HAP-1 (cell line): ENCODE data around the gene MYH10.
A peak's percentile ranks its signal among the peaks of the same experiment; 100 is the strongest.

Source experiments
- DNase-seq, 2 experiments: peaks; one replicate each; pipeline ENCODE4 v3.0.0-alpha.2; 2016 to 2020; ENCODE audit warnings: low spot score in 2 of 2
- H3K27me3 ChIP-seq: fragments of 250-450 bp; sonication (Bioruptor Pico); 2 replicates; pipeline ENCODE4 v1.5.1; 2020; ENCODE audit warnings: low read depth, mild to moderate bottlenecking, moderate library complexity
- H3K36me3 ChIP-seq: fragments of 250-450 bp; sonication (Bioruptor Pico); replicated peaks from 2 replicates; pipeline ENCODE4 v1.5.1; 2020; ENCODE audit warnings: mild to moderate bottlenecking
- H3K4me1 ChIP-seq: fragments of 250-450 bp; sonication (Bioruptor Pico); 2 replicates; pipeline ENCODE4 v1.5.1; 2020; ENCODE audit warnings: mild to moderate bottlenecking
- H3K4me3 ChIP-seq: fragments of 250-450 bp; sonication (Bioruptor Pico); 2 replicates; pipeline ENCODE4 v1.5.1; 2020; ENCODE audit warnings: mild to moderate bottlenecking, moderate library complexity
- H3K9me3 ChIP-seq: fragments of 250-450 bp; sonication (Bioruptor Pico); 2 replicates; pipeline ENCODE4 v1.5.1; 2020; ENCODE audit warnings: mild to moderate bottlenecking, moderate library complexity
- in situ Hi-C: fragments of 300-500 bp; cut with MboI; formaldehyde crosslinking; loops from 3 replicates; pipeline ENCODE4 v1.14.3; 2020; ENCODE audit warnings: low sequenced_read_pairs, inconsistent platforms, mixed read lengths

MYH10 gene

GRCh38 chr17:8630227-8630801 is at the start of gene MYH10:
Gene MYH10, minus strand, starts transcription at chr17:8630725. Its CDS starts 7,479 bp downstream, at chr17:8623246.
- DNase-seq, result peak in 1 of 2 experiments; percentile 16
- Histone ChIP-seq H3K4me3 (peak within 1 kb of the TSS; percentile 98), H3K9me3 (no peaks in the 10 kb centered on the region), H3K4me1 (peaks cover 12% of the 10 kb centered on the region), H3K27me3 (no peaks in the 10 kb centered on the region), H3K36me3 (no peaks in the 10 kb centered on the region)
- in situ Hi-C loops, result no loop called here

DNA sequence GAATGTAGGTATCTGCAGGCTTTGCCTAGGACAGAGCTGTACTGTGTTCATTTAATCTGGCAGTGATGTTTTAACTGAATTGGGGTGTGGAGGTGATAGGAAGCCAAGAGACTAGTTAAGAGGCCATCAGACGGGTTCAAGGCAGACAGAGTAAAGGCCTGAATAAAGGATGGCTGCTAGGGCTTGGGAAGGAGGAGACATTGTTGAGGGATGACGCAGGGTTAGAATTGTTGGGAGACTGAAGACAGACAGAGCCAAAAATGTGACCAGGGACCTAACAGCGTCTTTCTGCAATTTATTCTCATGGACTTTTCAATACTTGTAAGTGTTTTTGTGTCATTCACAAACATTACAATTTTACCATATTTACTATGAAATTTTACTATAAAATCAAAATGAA is 48.6 kb upstream of the MYH10 start:
- no peaks in the 10 kb centered on the region for H3K27me3 ChIP-seq
- no peak for DNase-seq
- no peaks in the 10 kb centered on the region for H3K36me3 ChIP-seq
- no peaks in the 10 kb centered on the region for H3K4me1 ChIP-seq
- no peaks in the 10 kb centered on the region for H3K9me3 ChIP-seq
- H3K4me3 ChIP-seq, result no peak overlapping the region
- in situ Hi-C loops, result no loop called here

DNA sequence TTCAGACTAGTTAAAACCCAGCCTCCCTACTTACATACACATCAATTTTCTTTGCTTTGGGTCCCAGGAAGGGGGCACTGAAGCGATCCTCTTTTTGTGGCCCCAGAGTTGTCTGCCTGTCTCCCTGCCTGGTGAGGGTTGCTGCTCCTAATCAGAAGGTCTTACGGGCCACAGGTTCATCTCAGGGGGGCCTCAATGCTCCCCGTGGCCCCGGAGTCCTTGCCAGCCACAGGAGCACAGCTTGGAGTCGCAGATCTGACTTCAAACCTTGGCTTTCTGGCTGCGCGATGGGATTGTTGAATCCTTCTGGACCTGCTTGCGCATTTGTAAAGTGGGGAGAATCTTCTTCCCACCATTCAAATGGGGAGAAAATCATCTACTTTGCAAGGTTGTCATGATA is 44.8 kb upstream of the MYH10 start:
- no peak for DNase-seq
- Histone ChIP-seq H3K4me3 (no peak overlapping the region), H3K36me3 (no peaks in the 10 kb centered on the region), H3K9me3 (no peaks in the 10 kb centered on the region), H3K4me1 (no peaks in the 10 kb centered on the region), H3K27me3 (no peaks in the 10 kb centered on the region)
- in situ Hi-C loops, result no loop called here

DNA sequence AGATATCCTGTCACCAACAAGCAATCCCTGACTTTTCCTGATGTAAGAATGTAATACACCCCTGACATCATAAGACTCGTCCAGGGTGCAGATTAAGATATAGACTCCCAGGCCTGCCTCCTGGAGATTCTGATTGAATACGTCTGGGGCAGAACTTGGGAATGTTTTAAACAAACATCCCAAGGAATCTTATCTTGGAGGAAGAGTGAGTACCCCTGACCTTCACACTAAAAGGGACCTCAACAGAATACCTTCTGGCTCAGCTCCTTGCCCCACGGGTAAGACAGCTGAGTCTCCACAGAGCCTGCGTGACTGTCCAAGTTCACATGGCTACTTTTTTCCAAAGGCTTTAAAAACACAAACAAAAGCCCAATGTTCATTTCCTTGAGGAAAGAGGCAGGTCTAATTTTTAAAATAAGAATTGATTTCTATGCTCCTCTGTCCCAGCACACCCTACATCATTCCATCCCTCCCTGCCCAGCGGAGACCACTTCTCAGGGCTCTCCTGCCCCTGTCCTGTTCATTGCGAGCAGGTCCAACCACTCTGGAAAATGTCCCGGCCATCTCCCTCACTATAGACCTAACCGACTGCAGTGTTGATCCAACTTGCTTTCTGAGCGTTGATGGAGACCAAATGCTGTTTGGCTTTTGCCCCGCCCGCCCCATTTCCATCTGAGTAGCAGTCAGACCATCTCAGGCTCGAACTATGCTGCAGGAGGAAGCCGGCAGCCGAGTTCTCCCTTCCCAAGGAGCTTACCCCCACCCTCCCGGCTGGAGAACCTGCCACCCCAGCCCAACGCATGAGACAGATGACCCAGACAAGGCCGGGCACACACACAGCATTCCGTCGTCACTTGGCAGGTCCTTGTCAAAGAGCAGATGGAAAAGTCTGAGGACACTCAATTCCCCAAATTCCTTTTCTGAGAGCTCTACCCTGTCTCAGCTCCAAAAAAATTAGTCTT is 44.1 kb upstream of the MYH10 start:
- in situ Hi-C loops, result no loop called here

DNA sequence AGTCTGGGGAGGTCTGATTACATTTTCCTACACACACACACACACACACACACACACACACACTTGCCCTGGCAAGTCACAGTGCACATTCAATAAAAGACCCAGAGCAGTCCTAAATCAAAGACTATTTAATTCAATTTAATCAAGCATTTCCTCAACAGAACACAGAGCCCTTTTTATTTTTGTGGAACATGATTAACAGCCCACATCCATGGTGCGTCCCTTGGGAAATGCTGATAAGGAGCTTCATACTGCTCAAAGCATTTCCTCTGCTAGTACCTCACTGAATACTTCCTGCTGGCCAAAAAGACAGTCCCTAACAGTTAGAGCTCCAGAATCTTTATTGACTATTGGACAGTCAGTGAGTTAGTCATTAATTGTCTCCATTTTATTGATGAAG is 43.1 kb upstream of the MYH10 start:
- H3K9me3 ChIP-seq, result no peaks in the 10 kb centered on the region
- DNase-seq, result no peak
- H3K4me3 ChIP-seq, result no peak overlapping the region
- H3K36me3 ChIP-seq, result no peaks in the 10 kb centered on the region
- H3K4me1 ChIP-seq, result no peaks in the 10 kb centered on the region
- in situ Hi-C loops, result no loop called here
- H3K27me3 ChIP-seq, result no peaks in the 10 kb centered on the region

More for the DNA sequence above, 44.1 kb upstream of the MYH10 start:
- H3K4me3 ChIP-seq, result no peak overlapping the region
- H3K9me3 ChIP-seq, result no peaks in the 10 kb centered on the region
- DNase-seq, result no peak
- H3K36me3 ChIP-seq, result no peaks in the 10 kb centered on the region
- no peaks in the 10 kb centered on the region for H3K4me1 ChIP-seq
- H3K27me3 ChIP-seq, result no peaks in the 10 kb centered on the region

DNA sequence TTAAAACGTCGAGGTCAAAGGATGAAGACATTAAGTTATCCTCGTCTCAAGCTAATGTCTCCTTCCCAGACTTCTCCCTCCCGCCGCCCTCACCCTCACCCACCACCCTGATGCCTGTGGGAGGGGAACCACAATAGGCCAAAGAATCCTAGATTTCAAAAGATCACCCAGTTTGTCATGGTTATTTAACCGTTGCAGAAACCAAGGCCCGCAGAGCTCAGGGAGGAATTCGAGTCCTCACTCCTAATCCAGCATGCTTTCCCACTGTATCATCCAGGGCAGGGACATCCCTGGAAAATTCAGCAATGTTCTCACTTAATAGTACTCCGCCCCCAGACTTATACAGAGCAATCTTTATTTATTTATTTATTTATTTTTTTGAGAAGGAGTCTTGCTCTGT is 41.8 kb upstream of the MYH10 start:
- Histone ChIP-seq H3K36me3 (no peaks in the 10 kb centered on the region), H3K27me3 (no peaks in the 10 kb centered on the region), H3K9me3 (no peaks in the 10 kb centered on the region), H3K4me1 (no peaks in the 10 kb centered on the region), H3K4me3 (no peak overlapping the region)
- no peak for DNase-seq
- in situ Hi-C loops, result no loop called here

GRCh38 chr17:8670421-8670820 is 39.9 kb upstream of the MYH10 start:
- in situ Hi-C loops, result no loop called here
- Histone ChIP-seq H3K9me3 (no peaks in the 10 kb centered on the region), H3K4me3 (no peak overlapping the region), H3K36me3 (no peaks in the 10 kb centered on the region), H3K4me1 (no peaks in the 10 kb centered on the region), H3K27me3 (no peaks in the 10 kb centered on the region)
- DNase-seq, result no peak

DNA sequence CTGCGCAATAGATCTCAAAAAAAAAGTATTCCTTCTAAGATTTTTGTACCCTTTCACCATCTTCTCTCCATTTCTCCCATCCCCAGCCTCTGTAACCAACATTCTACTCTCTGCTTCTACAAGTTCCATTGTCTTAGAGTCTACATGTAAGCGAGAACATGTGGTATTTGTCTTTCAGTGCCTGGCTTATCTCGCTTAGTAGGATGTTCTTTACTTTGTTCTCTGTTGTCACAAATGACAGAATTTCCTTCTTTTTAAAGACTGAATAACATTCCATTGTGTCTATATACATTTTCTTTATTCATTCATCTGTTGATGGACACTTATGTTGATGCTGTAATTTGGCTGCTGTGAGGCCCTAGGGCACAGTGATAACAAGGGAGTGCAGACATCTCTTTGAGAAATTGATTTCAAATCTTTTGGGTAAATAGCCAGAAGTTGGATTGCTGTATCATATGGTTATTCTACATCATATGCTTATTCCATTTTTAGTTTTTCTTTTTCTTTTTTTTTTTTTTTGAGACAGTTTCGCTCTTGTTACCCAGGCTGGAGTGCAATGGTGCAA is 37.7 kb upstream of the MYH10 start:
- in situ Hi-C loops, result no loop called here
- DNase-seq, result no peak
- no peak overlapping the region for H3K4me3 ChIP-seq
- no peaks in the 10 kb centered on the region for H3K27me3 ChIP-seq
- H3K36me3 ChIP-seq, result no peaks in the 10 kb centered on the region
- H3K9me3 ChIP-seq, result no peaks in the 10 kb centered on the region
- H3K4me1 ChIP-seq, result no peaks in the 10 kb centered on the region

- H3K4me1 ChIP-seq, result no peaks in the 10 kb centered on the region
- in situ Hi-C loops, result no loop called here
Observed at GRCh38 chr17:8667421-8667820, 36.9 kb upstream of the MYH10 start.

DNA sequence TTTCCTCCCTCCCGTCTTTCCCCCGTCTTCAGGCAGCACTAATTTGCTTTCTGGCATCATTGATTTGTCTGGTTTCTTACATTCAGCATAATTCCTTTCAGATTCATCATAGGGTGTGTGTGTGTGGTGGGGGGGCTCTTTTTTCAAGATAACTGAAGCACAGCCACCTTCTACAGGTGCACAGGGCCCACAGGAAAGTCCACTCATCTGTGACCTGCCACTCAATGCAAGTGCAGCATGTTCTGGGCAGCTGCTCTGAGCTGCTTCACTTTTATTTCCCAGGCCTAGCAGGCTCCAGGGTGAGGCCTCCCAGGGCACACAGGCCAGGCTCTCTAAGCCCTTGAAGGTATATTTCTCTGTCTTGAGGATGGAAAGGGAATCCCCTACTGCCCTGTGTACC is 35.2 kb upstream of the MYH10 start:
- no peaks in the 10 kb centered on the region for H3K4me1 ChIP-seq
- no peak overlapping the region for H3K4me3 ChIP-seq
- no peaks in the 10 kb centered on the region for H3K36me3 ChIP-seq
- no peaks in the 10 kb centered on the region for H3K9me3 ChIP-seq
- no peak for DNase-seq
- in situ Hi-C loops, result no loop called here
- no peaks in the 10 kb centered on the region for H3K27me3 ChIP-seq

More at GRCh38 chr17:8667421-8667820, 36.9 kb upstream of the MYH10 start:
- Histone ChIP-seq H3K36me3 (no peaks in the 10 kb centered on the region), H3K9me3 (no peaks in the 10 kb centered on the region), H3K27me3 (no peaks in the 10 kb centered on the region), H3K4me3 (no peak overlapping the region)
- DNase-seq, result no peak

GRCh38 chr17:8664456-8665126 is 34.1 kb upstream of the MYH10 start:
- Histone ChIP-seq H3K36me3 (no peaks in the 10 kb centered on the region), H3K4me1 (no peaks in the 10 kb centered on the region), H3K27me3 (no peaks in the 10 kb centered on the region), H3K4me3 (no peak overlapping the region), H3K9me3 (no peaks in the 10 kb centered on the region)
- in situ Hi-C loops, result no loop called here
- no peak for DNase-seq

DNA sequence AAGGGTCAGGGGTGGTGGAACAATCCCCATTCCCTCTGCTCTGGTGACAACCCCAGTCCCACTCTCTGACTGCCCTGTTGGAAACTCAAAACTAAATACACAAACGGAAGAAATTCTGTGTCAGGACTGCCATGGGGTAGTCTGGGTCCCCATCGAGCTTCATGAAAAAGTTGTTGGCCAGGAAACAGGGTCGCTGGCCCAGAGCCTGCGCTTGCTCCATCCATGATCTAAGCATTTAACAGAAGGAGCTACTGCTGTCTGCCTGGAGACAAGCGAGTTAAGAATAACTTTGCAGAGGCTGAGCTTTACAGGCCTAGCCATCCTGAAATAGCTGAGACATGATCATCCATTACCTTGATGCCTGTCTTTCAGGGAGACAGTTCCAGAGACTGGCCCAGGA is 32.4 kb upstream of the MYH10 start:
- no peak for DNase-seq
- Histone ChIP-seq H3K9me3 (no peaks in the 10 kb centered on the region), H3K27me3 (no peaks in the 10 kb centered on the region), H3K4me3 (no peak overlapping the region), H3K4me1 (no peaks in the 10 kb centered on the region), H3K36me3 (no peaks in the 10 kb centered on the region)
- in situ Hi-C loops, result no loop called here

DNA sequence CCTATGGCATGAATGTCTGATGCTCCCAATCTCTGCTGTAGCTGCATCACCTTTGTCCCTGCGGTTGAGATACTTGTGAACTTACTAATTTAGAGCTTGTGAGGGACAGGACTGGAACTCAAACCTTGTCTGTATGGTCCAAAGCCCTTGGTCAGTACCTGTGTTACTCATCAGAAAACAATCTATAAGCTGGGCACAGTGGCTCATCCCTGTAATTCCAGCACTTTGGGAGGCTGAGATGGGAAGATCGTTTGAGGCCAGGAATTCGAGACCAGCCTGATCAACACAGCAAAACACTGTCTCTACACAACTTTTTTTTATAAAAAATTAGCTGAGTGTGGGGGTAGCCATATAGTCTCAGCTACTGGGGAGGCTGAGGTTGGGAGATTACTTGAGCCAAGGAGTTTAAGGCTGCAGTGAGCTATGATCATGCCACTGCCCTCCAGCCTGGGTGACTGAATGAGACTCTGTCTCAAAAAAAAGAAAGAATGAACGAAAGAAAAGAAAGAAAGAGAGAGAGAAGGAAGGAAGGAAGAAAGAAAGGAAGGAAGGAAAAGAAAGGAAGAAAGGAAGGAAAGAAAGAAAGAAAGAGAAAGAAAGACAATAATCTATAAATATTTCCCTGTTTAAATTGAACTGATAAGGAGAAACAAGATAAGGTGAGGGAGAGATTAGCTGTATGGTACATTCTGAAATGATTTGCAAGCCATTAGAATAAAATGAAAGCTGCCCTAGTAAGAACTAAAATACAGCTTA is 31.7 kb upstream of the MYH10 start:
- no peaks in the 10 kb centered on the region for H3K9me3 ChIP-seq
- H3K27me3 ChIP-seq, result no peaks in the 10 kb centered on the region
- no peak overlapping the region for H3K4me3 ChIP-seq
- in situ Hi-C loops, result no loop called here
- H3K4me1 ChIP-seq, result no peaks in the 10 kb centered on the region
- no peaks in the 10 kb centered on the region for H3K36me3 ChIP-seq
- DNase-seq, result no peak
